Right lobe of liver (tissue), 4 donors: Measurements from ENCODE around the gene CYP17A1.

Experiments used
- POLR2A ChIP-seq: fragments of 450-650 bp; IDR thresholded peaks from one replicate; pipeline ENCODE4 v1.6.1; 2017; ENCODE audit warnings: antibody characterized with exemption, mild to moderate bottlenecking
- TF ChIP-seq, protein P1 (sequence below), 4 donors: fragments of 200-600 bp in 3 of 4; fragments of 450-650 bp in 1 of 4; IDR thresholded peaks; one replicate each; pipeline versions ENCODE4 v1.5.1 to v1.8.0; 2016 to 2022; ENCODE audit warnings: antibody characterized with exemption in 4 of 4, mild to moderate bottlenecking in 2 of 4
- donor health status: DM: no; HTN: no; CAD: no.
- donor health status: DM: no; HTN: no; CAD: no.
- donor health status: DM: no; HTN: yes; CAD: no.

DNA sequence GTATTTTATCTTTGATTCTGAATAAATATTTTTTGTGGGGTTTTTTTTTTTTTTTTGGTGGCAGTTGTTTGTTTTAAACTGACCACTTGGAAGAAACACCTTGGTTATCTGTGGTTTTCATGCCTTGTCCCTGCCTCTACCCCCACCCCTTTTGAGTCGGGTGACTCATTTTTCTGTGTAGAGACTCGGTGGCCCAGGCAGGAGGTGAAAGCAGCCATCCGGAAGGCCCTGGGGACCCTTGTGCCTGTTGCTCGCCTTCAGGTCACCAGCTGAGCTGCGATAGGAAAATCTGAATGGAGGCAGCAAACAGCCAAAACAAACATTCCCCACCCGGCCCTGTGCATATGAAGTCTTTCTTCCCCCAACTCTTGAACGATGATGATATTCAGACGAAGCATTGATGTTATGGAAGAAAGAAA, 22.8 kb downstream of the CYP17A1 start:
- TF ChIP-seq POLR2A = no peak
- TF ChIP-seq, protein P1, sequence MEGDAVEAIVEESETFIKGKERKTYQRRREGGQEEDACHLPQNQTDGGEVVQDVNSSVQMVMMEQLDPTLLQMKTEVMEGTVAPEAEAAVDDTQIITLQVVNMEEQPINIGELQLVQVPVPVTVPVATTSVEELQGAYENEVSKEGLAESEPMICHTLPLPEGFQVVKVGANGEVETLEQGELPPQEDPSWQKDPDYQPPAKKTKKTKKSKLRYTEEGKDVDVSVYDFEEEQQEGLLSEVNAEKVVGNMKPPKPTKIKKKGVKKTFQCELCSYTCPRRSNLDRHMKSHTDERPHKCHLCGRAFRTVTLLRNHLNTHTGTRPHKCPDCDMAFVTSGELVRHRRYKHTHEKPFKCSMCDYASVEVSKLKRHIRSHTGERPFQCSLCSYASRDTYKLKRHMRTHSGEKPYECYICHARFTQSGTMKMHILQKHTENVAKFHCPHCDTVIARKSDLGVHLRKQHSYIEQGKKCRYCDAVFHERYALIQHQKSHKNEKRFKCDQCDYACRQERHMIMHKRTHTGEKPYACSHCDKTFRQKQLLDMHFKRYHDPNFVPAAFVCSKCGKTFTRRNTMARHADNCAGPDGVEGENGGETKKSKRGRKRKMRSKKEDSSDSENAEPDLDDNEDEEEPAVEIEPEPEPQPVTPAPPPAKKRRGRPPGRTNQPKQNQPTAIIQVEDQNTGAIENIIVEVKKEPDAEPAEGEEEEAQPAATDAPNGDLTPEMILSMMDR (IDR thresholded peaks at IDR 0.05) = no peak
